Caki2 (cell line): Measurements from ENCODE around the gene TTLL1. TPM values are rescaled to one million over a fixed set of nuclear protein-coding genes. Genes with fewer than 3 reads are reported as not detected.
"Not testable (repeated sequence)": the region's sequence is repeated elsewhere in the genome, so short reads cannot be mapped to it uniquely, and the experiment has no call there.

Experiments used
- DNase-seq: peaks from one replicate; pipeline ENCODE4 v3.0.0-alpha.2; 2015; ENCODE audit warnings: low read depth
- in situ Hi-C: cut with HindIII; loops from 2 replicates; pipeline ENCODE4 v1.10.0; 2016; ENCODE audit warnings: low sequenced_read_pairs, low pct_unique_long_range_greater_than_20kb, mixed read lengths
- total RNA-seq: library from RNA; depleted of rRNA; stranded (reverse); fragments of >200 nt; shearing (Covaris generic); gene quantifications from 2 replicates; pipeline ENCODE4 v1.2.3, GENCODE V29; 2014; ENCODE audit warnings: low replicate concordance

The TTLL1 gene
- total RNA-seq, 1 experiment from 2014 or later, result 7.2 TPM

DNA sequence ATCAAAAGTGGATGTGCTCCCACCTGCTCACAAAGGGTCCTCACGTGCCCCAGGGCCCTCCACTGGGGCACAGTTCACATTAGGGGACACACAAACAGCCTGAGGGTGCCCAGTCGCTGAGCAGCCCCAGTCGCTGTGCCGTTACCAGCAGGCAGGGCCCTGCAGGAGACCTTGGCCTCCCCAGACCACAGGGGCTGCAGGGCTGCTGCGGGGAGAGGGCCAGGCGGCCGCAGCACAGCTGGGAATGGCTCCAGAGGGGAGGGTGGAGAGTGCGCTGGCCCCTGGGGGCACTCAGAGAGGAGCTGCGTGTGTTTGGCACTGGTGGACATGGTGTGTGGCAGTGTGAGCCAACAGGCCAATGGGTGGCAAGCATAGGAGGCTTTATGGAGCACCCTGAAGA lies 53.9 kb downstream of the TTLL1 start:
- in situ Hi-C loops, result no loop called here
- DNase-seq, result no peak

DNA sequence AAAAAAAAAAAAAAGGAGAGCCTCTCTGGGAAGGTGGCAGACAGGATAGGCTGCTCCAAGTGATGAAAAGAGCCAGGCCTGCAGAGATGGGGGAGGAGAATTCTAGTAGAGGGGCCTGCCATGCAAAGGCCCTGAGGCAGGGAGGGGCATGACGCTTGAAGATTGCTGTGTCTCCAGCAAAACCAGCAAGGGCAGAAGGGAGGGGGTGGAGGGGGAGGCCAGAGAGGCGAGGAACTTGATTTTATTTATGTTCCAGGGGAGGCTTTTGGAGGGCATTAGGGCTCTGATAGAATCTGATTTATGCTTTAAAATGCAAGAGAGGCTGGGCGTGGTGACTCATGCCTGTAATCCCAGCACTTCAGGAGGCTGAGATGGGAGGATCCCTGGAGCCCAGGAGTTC lies 57.6 kb downstream of the TTLL1 start:
- no peak for DNase-seq
- in situ Hi-C loops, result no loop called here

DNA sequence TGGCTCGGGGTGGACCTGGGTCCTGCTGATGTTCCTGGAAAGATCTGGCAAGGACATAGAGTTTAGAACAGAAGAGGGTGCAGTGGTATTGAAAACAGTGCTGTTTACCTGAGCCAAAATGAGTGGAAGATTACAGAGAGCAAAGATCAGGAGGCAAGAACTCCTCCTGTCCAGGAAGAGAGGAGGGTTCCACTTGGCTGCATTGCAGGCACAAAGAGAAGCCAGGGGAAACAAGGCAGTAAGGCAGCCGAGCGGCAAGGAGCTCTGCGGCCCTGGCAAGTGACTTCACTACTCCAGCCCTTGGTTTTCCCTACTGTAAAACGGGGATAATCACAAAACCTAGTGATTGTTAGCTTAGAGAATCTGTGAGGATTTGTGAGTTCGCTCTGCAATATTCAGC lies 70.6 kb downstream of the TTLL1 start:
- in situ Hi-C loops, result no loop called here
- DNase-seq, result peak; percentile 85

DNA sequence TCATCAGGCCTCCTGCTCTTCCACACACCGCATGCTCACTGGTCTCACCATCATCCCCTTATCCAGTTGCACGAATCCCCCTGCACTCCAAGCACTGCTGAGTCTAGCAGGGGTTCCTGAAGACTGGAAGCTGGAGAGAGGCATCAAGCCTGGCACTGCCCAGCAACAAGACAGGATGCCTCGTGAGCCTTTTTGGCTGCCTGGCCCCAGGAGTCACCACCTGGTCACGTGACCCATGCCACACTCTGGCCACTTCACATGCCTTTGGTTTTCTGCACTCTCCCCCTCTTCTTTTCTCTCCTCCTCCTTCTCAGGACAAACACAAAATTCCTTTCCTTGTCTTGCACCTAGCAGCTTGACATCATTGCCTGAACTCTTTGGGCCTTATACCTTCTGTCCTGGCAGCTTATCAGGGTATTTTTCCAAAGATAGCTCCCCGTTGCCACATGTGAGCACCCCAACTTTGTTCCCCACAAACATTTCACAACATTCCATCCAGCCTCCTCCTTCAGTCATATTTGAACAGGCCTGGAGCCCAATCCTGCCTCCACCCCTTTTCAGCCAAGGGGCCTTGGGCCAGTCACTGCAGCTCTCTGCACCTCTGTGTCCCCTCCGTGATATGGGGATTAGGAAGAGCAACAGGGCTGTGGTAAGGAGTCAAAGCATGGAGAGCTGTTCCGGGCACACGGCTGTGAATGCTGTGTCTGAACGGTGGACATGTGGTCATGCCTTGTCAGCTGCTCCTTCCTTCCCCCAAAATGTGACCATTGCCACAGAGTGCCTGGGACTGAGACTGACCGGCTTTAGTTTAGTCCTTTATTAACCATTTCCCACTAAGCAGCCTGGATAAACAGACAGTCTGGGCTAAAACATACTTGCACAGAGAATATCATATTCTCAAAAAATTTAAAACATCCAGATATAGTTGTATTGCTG lies 71.4 kb downstream of the TTLL1 start:
- in situ Hi-C loops, result no loop called here
- DNase-seq, result peak; percentile 61

DNA sequence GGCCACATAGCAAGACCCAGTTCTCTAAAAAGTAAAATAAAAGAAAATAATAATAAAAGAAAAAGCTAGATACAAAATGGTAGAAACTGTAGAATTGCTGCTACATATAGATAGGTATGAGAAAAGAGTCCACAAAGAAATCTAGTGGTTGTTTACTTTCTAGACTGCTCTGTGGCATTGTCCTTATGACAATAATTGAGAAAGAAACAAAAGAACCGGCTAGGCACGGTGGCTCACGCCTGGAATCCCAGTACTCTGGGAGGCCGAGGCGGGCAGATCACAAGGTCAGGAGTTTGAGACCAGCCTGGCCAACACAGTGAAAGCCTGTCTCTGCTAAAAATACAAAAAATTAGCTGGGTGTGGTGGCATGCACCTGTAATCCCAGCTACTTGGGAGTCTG lies 73.0 kb downstream of the TTLL1 start:
- in situ Hi-C loops, DNase-seq: not testable (repeated sequence)

DNA sequence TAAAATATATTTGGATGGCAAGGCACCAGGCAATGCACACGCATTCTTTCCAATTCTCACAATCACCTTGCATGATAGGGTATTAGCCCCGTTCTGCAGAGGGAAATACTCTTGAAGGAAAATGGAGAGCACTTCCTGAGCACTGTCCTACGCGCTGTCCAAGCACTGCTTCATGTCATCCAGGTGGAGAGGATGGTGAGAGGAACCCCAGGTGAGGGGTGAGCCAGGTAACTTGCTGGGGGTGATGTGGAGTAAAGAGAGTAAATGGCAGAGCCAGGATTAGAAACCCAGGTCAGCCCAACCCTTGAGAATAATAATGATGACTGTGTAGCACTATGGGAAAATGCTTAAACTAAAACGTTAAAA lies 73.5 kb downstream of the TTLL1 start:
- in situ Hi-C loops, result no loop called here
- DNase-seq, result no peak

DNA sequence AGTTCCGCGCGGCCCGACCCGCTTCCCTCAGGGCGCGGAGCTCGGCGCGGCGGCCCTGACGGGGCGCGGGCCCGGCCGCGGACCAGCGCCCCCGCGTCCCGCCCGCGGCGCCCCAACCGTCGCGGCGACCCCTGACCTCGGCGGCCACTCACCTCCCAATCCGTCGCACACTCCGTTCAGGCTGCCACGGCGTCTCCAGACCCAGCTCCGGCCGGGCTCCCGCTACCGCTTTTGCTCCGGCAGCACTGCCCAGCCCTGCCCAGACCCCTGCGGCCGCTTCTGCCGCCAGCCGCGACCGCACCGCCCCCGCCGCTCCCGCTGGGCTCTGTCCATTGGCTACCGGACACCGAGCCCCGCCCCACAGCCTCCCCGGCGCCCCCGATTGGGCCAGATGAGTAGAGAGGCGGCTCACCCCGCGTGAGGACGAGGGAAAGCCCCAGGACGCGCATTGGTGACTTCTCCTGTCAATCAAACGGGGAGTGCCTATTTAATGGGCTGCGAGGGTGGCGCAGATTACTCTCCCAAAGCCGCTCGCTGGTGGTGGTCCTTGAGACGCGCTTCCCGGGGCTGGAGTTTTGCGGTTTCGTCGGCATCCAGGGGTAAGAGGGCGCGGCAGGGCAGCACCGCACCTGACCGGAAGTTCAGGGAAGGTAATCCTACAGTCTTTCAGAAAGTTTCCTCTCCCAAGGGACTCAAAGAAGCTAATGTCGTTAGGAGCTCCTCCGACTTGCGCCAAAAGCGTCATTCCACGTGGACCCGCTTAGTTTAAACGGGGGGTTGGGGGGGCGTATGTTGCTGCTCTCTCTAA lies 74.1 kb downstream of the TTLL1 start, which contains the start of gene PACSIN2:
Gene PACSIN2, minus strand, starts transcription at position 281 of the 808 bp plus-strand sequence. CDS start 103,069 bp downstream, outside the sequence.
- DNase-seq, result peak; percentile 98
- in situ Hi-C loops, result no loop called here

DNA sequence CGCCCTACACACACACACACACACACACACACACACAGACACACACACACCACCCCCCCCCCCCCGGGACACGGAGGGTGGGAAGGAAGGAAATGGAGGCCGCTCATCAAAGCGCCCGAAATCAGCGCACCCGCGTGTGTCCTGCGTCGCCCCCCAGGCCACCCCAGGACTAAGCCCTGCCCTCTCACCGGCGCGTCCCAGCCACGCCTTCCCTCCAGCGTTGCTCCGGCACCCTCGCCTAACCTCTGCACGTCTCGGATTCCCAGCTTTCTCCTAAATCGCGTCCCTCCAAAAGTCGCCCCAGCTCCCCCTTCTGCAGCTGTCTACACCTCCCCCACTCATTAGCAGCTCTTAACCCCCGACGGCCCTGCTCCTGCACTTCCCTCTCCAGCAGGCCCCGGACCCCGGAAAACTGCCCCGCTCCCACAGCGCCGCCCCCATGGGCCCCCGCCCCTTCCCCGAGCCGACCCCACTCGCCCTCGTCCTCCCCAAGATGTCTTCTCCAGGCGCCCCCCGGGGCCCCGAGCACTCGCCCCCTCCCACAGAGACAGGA lies 74.8 kb downstream of the TTLL1 start:
- in situ Hi-C loops, result no loop called here
- DNase-seq, result no peak

DNA sequence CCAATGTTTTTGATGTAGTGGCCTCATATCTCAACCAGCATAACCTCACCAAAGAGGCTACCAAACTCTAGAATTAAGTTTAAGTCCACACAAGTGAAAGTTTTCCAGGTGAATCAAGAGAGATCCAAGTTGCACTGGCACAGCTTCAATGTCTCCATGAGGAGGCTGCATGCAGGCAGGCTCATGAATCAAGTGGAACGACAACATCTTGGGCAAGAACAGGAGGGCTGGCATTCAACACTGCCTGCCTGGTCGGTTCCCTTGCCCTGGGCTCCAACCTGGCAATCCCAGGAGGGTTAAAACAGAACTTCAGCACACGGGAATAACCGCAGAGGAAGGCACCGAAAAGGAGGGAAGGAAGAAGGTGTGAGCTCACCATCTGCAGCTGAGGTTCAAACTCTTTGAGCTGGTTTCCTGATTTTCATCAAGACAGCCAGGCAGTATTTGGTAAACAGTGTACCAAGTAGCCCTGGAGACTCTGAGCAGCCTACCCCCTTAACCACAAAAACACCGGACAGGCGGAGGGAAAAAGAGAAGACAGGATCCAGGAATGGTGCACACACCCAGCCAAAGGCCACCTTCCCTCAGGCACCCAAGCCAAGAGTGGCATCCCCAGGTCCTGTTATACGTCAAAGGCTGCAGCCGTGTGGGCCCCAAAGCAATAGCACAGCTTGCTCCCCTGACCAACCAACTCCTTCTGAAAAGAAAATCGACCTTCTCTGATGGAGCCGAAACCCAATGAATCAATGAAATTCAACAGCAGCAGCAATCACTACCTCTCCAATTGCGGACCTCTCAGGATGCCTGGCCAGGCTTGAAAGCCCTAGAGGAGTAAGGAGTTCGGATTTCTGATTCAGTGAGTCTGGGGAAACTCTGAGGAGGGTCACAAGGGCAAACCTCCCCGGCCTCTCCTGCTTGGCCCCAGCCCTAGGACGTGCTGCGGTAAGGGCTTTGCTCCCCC lies 75.6 kb downstream of the TTLL1 start:
- in situ Hi-C loops, result no loop called here
- DNase-seq, result peak; percentile 55

DNA sequence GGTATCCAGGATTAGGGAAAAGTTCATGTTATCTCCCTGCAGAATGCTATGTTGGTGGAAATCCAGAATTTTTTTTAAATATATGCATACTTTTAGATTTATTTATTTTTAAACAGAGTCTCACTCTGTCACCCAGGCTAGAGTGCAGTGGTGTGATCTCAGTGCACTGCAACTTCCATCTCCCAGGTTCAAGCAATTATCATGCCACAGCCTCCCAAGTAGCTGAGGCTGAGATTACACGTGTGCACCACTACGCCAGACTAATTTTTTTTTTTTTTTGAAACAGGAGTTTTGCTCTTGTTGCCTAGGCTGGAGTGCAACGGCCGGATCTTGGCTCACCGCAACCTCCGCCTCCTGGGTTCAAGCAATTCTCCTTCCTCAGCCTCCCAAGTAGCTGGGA lies 76.8 kb downstream of the TTLL1 start:
- DNase-seq, result no peak
- in situ Hi-C loops, result no loop called here

DNA sequence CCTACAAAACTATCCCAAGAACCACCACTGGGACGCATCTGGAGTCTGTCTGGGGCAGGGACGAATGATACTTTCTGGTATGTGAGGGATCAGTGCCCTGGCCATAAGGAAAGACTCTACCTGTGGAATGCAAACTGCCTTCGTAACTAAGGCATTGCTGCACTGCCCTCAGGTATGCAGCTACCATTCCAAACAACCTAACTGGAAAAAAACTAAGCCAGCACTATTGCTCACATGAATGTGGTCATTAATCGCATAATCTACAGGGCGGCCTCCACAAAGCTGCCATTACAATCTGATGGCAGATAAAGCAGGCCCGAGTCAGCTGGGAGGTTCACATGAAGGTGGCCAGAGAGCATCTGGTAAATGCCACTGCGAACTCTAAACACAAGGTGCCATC lies 78.1 kb downstream of the TTLL1 start:
- peak; percentile 33 for DNase-seq

DNA sequence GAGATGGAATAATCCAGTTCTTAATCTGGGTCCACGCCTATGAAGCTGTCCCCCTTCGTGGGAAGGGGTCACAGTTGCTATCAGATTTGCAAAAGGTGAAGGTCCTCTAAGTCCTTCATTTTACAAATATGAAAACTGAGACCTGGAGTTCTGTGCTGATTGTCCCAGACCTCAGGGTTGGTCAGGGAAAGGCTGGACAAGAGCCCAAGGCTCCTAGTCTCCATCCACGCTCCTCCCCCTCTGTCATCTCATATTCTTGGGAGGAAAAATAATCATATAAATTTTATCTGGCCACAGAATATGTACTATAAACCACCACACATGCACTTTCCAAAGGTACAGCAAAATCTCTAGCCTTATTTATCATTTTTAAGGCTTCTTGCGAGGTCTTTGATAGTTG lies 79.7 kb downstream of the TTLL1 start:
- DNase-seq, result no peak
- in situ Hi-C loops, result no loop called here

More for the DNA sequence above, 78.1 kb downstream of the TTLL1 start:
- in situ Hi-C loops, result no loop called here

DNA sequence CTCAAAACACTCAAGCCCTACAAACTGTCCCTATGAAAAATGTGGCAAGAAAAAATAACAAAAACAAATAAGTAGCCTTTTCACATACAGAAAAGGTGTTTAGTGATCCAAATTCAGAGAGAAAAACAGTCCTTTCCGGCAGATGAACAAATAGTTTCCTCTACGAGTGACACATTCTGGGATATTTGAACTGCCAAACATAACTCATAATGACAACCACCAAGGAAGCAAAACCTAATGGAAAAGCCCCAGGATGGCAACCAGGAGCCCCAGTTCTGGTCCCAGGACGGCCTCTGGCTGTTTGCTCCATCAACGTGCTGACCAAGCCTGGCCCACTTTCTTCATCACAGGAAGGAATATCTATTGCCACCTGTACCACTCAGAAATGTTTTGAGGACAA lies 80.3 kb downstream of the TTLL1 start:
- no peak for DNase-seq
- in situ Hi-C loops, result no loop called here

DNA sequence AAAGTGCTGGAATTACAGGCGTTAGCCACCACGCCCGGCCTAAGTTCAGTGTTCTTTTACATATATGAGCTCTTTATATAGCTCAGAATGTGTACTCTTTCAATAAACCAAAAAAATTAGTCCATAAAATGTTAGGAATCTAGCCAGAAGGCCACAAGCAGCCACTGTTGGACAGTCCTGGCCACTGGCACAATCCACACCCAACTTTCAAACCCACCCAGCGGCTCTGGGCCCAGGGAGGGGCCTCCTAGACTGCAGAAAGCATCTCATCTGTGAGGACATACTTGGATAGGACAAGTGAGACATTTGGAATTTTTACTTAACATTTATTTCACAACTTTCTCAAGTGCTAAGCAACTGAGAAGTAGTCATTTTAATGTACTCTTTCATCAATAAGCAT lies 80.7 kb downstream of the TTLL1 start:
- in situ Hi-C loops, result no loop called here
- no peak for DNase-seq

DNA sequence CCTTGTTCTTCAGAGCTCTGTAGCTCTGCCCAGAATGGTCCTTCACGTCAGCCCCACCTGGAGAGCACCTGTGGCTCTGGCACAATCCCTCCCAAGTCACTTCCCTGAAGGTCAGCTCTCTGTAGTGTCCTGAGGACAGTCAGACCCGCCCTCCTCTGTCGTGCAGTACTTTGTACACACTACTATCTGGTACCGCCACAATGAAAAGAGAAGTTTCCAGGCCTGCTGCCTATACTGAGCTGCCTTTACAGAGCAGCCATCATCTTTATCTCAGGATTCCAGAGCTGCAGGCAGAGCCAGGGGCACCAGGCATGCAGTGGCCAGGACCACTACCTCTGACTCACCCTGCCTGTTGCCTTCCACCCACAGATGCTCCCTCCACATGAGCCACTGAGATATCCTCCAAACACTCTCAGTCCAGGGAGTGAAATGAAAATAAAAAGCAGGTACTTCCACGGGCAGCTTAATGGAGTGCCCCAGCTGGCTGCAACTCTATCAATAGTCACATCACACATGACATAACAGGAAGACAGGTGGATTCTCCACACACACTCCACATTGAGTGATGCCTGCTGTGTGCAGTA lies 81.6 kb downstream of the TTLL1 start:
- in situ Hi-C loops, result no loop called here
- no peak for DNase-seq

DNA sequence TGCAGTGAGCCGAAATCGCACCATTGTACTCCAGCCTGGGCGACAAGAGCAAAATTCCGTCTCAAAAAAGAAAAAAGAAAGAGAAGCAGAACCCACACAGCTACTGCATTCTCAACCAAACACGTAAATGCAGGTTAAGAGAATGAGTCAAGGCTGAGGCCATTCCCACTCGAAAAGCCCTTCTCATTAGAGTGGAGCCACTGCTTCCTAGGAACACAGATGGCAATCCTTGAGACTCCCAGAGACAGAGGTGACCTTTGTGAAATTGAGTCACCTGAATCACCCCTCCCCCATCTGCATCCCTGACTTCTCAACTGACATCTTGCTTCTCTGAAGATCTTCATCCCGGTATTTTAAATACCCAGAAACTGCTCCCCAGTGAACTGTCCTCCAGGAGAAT lies 82.4 kb downstream of the TTLL1 start:
- in situ Hi-C loops, result no loop called here
- DNase-seq, result no peak

DNA sequence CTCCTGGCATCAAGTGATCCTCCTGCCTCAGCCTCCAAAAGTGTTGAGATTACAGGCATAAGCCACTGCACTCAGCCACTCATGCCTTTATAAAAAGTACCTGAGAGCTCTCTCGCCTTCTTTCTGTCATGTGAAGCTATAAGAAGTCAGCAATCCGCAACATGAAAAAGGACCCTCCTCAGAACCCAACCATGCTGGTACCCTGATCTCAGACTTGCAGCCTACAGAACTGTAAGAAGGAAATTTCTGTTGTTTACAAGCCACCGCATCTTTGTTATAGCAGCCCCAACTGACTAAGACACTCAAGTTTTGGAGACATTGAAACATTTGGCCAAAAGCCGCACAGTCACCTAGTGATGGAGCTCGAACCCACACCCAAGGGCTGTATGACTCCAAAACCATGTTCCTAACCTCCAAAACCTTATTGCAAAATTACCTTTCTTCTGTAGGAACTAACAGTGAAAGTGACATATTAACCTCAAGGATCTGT lies 83.1 kb downstream of the TTLL1 start:
- DNase-seq, result no peak
- in situ Hi-C loops, result no loop called here
